Trophoblast cell (in vitro differentiated cells and primary cell): ENCODE data around the gene FAM240A.

Source experiments
- DNase-seq, 2 donors: peaks; one replicate each; pipeline ENCODE4 v3.0.0-alpha.2; 2016
- H2AFZ ChIP-seq: 2 replicates; pipeline ENCODE4 v1.6.1; 2013; ENCODE audit warnings: low read length, moderate library complexity, mild to moderate bottlenecking; ENCODE audit not compliant: insufficient read depth, poor library complexity
- H2AK5ac ChIP-seq: 2 replicates; pipeline ENCODE4 v1.6.1; 2013; ENCODE audit warnings: mild to moderate bottlenecking, low read length
- H2BK120ac ChIP-seq: 2 replicates; pipeline ENCODE4 v1.6.1; 2013; ENCODE audit warnings: low read length, mild to moderate bottlenecking, moderate library complexity; ENCODE audit not compliant: insufficient read depth, poor library complexity
- H2BK12ac ChIP-seq: 2 replicates; pipeline ENCODE4 v1.6.1; 2013; ENCODE audit warnings: mild to moderate bottlenecking, low read length, moderate library complexity
- H2BK5ac ChIP-seq: 2 replicates; pipeline ENCODE4 v1.6.1; 2013; ENCODE audit warnings: low read length, low read depth, moderate library complexity, mild to moderate bottlenecking; ENCODE audit not compliant: poor library complexity
- H3K14ac ChIP-seq: 2 replicates; pipeline ENCODE4 v1.6.1; 2013; ENCODE audit warnings: mild to moderate bottlenecking, low read length
- H3K18ac ChIP-seq: 2 replicates; pipeline ENCODE4 v1.6.1; 2013; ENCODE audit warnings: mild to moderate bottlenecking, low read length
- H3K23ac ChIP-seq: 2 replicates; pipeline ENCODE4 v1.6.1; 2013; ENCODE audit warnings: low read length
- H3K27ac ChIP-seq: 2 replicates; pipeline ENCODE4 v1.5.1; 2013; ENCODE audit warnings: low read depth, mild to moderate bottlenecking, inconsistent platforms, low read length, moderate library complexity
- H3K27me3 ChIP-seq: 2 replicates; pipeline ENCODE4 v1.6.1; 2013; ENCODE audit warnings: inconsistent platforms, mild to moderate bottlenecking, low read length, moderate library complexity; ENCODE audit not compliant: insufficient read depth
- H3K36me3 ChIP-seq, 2 experiments: 1 replicate in 1 of 2; 2 replicates in 1 of 2; pipeline ENCODE4 v1.6.1; 2013; ENCODE audit warnings: low read length in 2 of 2, mild to moderate bottlenecking in 2 of 2, moderate library complexity in 1 of 2; ENCODE audit not compliant: insufficient read depth in 2 of 2, control insufficient read depth in 1 of 2
- H3K4ac ChIP-seq: 2 replicates; pipeline ENCODE4 v1.6.1; 2013; ENCODE audit warnings: low read depth, mild to moderate bottlenecking, low read length, moderate library complexity
- H3K4me1 ChIP-seq, 2 experiments: 1 replicate in 1 of 2; 2 replicates in 1 of 2; pipeline ENCODE4 v1.6.1; 2013; ENCODE audit warnings: low read length in 2 of 2, mild to moderate bottlenecking in 2 of 2, moderate library complexity in 1 of 2; ENCODE audit not compliant: insufficient read depth in 2 of 2, control insufficient read depth in 1 of 2
- H3K4me2 ChIP-seq: 2 replicates; pipeline ENCODE4 v1.6.1; 2013; ENCODE audit warnings: inconsistent platforms, mild to moderate bottlenecking, low read length, moderate library complexity
- H3K4me3 ChIP-seq: 2 replicates; pipeline ENCODE4 v1.5.1; 2013; ENCODE audit warnings: mild to moderate bottlenecking, low read depth, low read length, inconsistent platforms
- H3K79me1 ChIP-seq: one replicate; pipeline ENCODE4 v1.6.1; 2013; ENCODE audit warnings: low read length
- H3K79me2 ChIP-seq: 2 replicates; pipeline ENCODE4 v1.6.1; 2013; ENCODE audit warnings: low read length, mild to moderate bottlenecking; ENCODE audit not compliant: control insufficient read depth, insufficient read depth, poor library complexity
- H3K9ac ChIP-seq: 2 replicates; pipeline ENCODE4 v1.6.1; 2013; ENCODE audit warnings: mild to moderate bottlenecking, low read length
- H3K9me3 ChIP-seq: 2 replicates; pipeline ENCODE4 v1.6.1; 2013; ENCODE audit warnings: low read depth, mild to moderate bottlenecking, control low read depth, inconsistent platforms, low read length; ENCODE audit not compliant: insufficient read depth
- H4K12ac ChIP-seq: 2 replicates; pipeline ENCODE4 v1.6.1; 2013; ENCODE audit warnings: low read depth, mild to moderate bottlenecking, low read length, moderate library complexity
- H4K8ac ChIP-seq: 2 replicates; pipeline ENCODE4 v1.6.1; 2013; ENCODE audit warnings: low read depth, mild to moderate bottlenecking, low read length, moderate library complexity
- H4K91ac ChIP-seq: one replicate; pipeline ENCODE4 v1.6.1; 2013; ENCODE audit warnings: low read depth, mild to moderate bottlenecking, low read length, moderate library complexity
- WGBS: extraction: QIAGEN DNeasy Blood & Tissue Kit; methylation state at CpG from one replicate; pipeline ENCODE4 v1.1.7; 2013; ENCODE audit warnings: missing lambda C conversion rate; ENCODE audit not compliant: insufficient read length, insufficient coverage; ENCODE audit errors: extremely low coverage; 5-methylcytosine and 5-hydroxymethylcytosine counted together

FAM240A gene

GRCh38 chr3:46624533-46624932 is 12.2 kb downstream of the FAM240A start:
- no peaks in the 10 kb centered on the region for H3K36me3 ChIP-seq
- no CpG with 5 or more reads among the region's 2 CpGs for WGBS

GRCh38 chr3:46624975-46625490 is 12.7 kb downstream of the FAM240A start:
- H3K4me1 ChIP-seq, result peaks cover 1 to 2% of the 10 kb centered on the region in 2 experiments
- H3K14ac ChIP-seq, result no peak overlapping the region
- H3K4me3 ChIP-seq, result no peak overlapping the region
- H2AFZ ChIP-seq, result no peak overlapping the region
- H3K27ac ChIP-seq, result no peak overlapping the region
- no peak for DNase-seq
- H3K79me2 ChIP-seq, result no peaks in the 10 kb centered on the region
- H3K36me3 ChIP-seq, result no peaks in the 10 kb centered on the region
- no peak overlapping the region for H3K18ac ChIP-seq
- H3K4me2 ChIP-seq, result no peak overlapping the region
- H4K91ac ChIP-seq, result no peak overlapping the region
- H2BK120ac ChIP-seq, result no peak overlapping the region
- H2BK12ac ChIP-seq, result no peak overlapping the region
- H2BK5ac ChIP-seq, result no peak overlapping the region
- H3K23ac ChIP-seq, result no peak overlapping the region
- H2AK5ac ChIP-seq, result no peak overlapping the region
- H3K9me3 ChIP-seq, result no peaks in the 10 kb centered on the region
- no peak overlapping the region for H4K8ac ChIP-seq
- no CpG with 5 or more reads among the region's 3 CpGs for WGBS
- no peak overlapping the region for H3K9ac ChIP-seq
- H3K4ac ChIP-seq, result no peak overlapping the region
- no peaks in the 10 kb centered on the region for H3K27me3 ChIP-seq
- peaks cover 2% of the 10 kb centered on the region for H3K79me1 ChIP-seq
- no peak overlapping the region for H4K12ac ChIP-seq

More at GRCh38 chr3:46624533-46624932, 12.2 kb downstream of the FAM240A start:
- Histone ChIP-seq H2AK5ac (no peak overlapping the region), H3K18ac (no peak overlapping the region), H3K4me3 (no peak overlapping the region), H3K79me2 (no peaks in the 10 kb centered on the region), H3K27me3 (no peaks in the 10 kb centered on the region), H3K9me3 (no peaks in the 10 kb centered on the region), H3K4me1 (peaks cover 3 to 4% of the 10 kb centered on the region in 2 experiments), H2BK12ac (no peak overlapping the region), H3K4me2 (no peak overlapping the region), H3K23ac (no peak overlapping the region), H2BK120ac (no peak overlapping the region), H4K12ac (no peak overlapping the region), H4K91ac (no peak overlapping the region), H4K8ac (no peak overlapping the region), H2BK5ac (no peak overlapping the region), H3K27ac (no peak overlapping the region), H3K79me1 (no peaks in the 10 kb centered on the region), H3K4ac (no peak overlapping the region), H3K9ac (no peak overlapping the region), H3K14ac (no peak overlapping the region), H2AFZ (no peak overlapping the region)
- no peak for DNase-seq

DNA sequence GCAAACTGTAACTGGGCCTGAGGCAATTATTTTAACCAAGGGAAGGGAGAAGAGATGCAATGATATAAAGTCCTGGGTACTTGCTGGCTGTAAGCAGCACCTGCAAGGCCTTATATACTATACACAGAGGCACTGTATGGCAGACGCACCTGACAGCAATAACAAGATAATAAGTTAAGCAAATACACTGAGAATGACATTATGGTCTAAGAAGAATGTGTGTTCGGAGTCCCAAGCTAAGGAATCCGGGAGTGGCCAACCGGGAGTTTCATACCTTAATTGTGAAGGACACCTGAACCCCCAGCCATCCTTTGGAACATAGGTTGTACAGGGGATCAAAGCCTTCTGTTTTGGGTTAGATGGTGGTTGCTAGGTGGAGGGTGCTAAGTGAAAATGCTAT is 13.7 kb downstream of the FAM240A start:
- Histone ChIP-seq H3K14ac (no peak overlapping the region), H4K91ac (no peak overlapping the region), H3K4me3 (no peak overlapping the region), H3K79me1 (peaks cover 2% of the 10 kb centered on the region), H3K27me3 (no peaks in the 10 kb centered on the region), H3K9me3 (no peaks in the 10 kb centered on the region), H3K18ac (no peak overlapping the region), H3K27ac (no peak overlapping the region), H3K79me2 (no peaks in the 10 kb centered on the region), H2AFZ (no peak overlapping the region), H3K36me3 (no peaks in the 10 kb centered on the region), H3K4ac (no peak overlapping the region), H3K9ac (no peak overlapping the region), H2BK5ac (no peak overlapping the region), H3K4me2 (no peak overlapping the region), H3K4me1 (peaks cover 3 to 5% of the 10 kb centered on the region in 2 experiments), H4K12ac (no peak overlapping the region), H4K8ac (no peak overlapping the region), H2AK5ac (no peak overlapping the region), H2BK12ac (no peak overlapping the region), H2BK120ac (no peak overlapping the region), H3K23ac (no peak overlapping the region)
- no peak for DNase-seq
- WGBS, result no CpG with 5 or more reads among the region's 4 CpGs

- Histone ChIP-seq H3K27me3 (no peaks in the 10 kb centered on the region), H2BK5ac (no peak overlapping the region), H2AFZ (no peak overlapping the region), H3K27ac (no peak overlapping the region), H3K14ac (no peak overlapping the region), H3K79me2 (no peaks in the 10 kb centered on the region), H3K4ac (no peak overlapping the region), H2BK120ac (no peak overlapping the region), H3K18ac (no peak overlapping the region), H3K4me3 (no peak overlapping the region), H3K4me1 (peaks cover 3 to 5% of the 10 kb centered on the region in 2 experiments), H3K23ac (no peak overlapping the region), H3K9me3 (no peaks in the 10 kb centered on the region), H3K4me2 (no peak overlapping the region), H3K36me3 (no peaks in the 10 kb centered on the region), H3K9ac (no peak overlapping the region), H4K12ac (no peak overlapping the region), H2BK12ac (no peak overlapping the region), H4K8ac (no peak overlapping the region), H2AK5ac (no peak overlapping the region), H3K79me1 (peaks cover 2% of the 10 kb centered on the region), H4K91ac (no peak overlapping the region)
- WGBS, result no CpG with 5 or more reads among the region's 1 CpG
- DNase-seq, result no peak
Measured at GRCh38 chr3:46627078-46627477, 14.8 kb downstream of the FAM240A start.
